NCI-H1105 treated with DMSO at 0.1 percent for 48 hours (cell line): Measurements from ENCODE around the gene UNC80.
A peak's percentile ranks its signal among the peaks of the same experiment; 100 is the strongest.

Experiments used
- DNase-seq: peaks from one replicate; lab custom pipeline; 2025; lab: John Stamatoyannopoulos, UW

The UNC80 gene

GRCh38 chr2:209973328-209973727, 201.7 kb downstream of the UNC80 start:
- no peak for DNase-seq

- no peak for DNase-seq
Observed at GRCh38 chr2:209974576-209974975, 202.9 kb downstream of the UNC80 start.

- no peak for DNase-seq
Observed at GRCh38 chr2:209976698-209977385, 205.2 kb downstream of the UNC80 start.

- peak; percentile 59 for DNase-seq
Observed at GRCh38 chr2:209977386-209978239, 206.0 kb downstream of the UNC80 start.

GRCh38 chr2:209984291-209984690, 212.7 kb downstream of the UNC80 start:
- no peak for DNase-seq

- no peak for DNase-seq
Observed at GRCh38 chr2:209985874-209986273, 214.2 kb downstream of the UNC80 start.

GRCh38 chr2:209986415-209986814, 214.8 kb downstream of the UNC80 start:
- DNase-seq: no peak

GRCh38 chr2:209988010-209988409, 216.4 kb downstream of the UNC80 start:
- DNase-seq: no peak

GRCh38 chr2:209990838-209991237, 219.2 kb downstream of the UNC80 start:
- no peak for DNase-seq

- DNase-seq: no peak
Observed at GRCh38 chr2:209993968-209994367, 222.3 kb downstream of the UNC80 start.

- no peak for DNase-seq
Observed at GRCh38 chr2:209998596-209998995, 227.0 kb downstream of the UNC80 start.

GRCh38 chr2:210000464-210001324, 229.1 kb downstream of the UNC80 start:
- DNase-seq: no peak

- peak; percentile 90 for DNase-seq
Observed at GRCh38 chr2:210002158-210003157, 230.8 kb downstream of the UNC80 start, which contains the start of gene RPE. TSS of gene RPE (plus strand) at chr2:210002638. CDS start at chr2:210002662, 24 bp downstream.

GRCh38 chr2:210003359-210003758, 231.7 kb downstream of the UNC80 start:
- no peak for DNase-seq

GRCh38 chr2:210004881-210005280, 233.2 kb downstream of the UNC80 start:
- no peak for DNase-seq

GRCh38 chr2:210007895-210008294, 236.3 kb downstream of the UNC80 start:
- DNase-seq: no peak

GRCh38 chr2:210009126-210009525, 237.5 kb downstream of the UNC80 start:
- no peak for DNase-seq

- DNase-seq: no peak
Observed at GRCh38 chr2:210009896-210010295, 238.3 kb downstream of the UNC80 start.

- DNase-seq: no peak
Observed at GRCh38 chr2:210020138-210020537, 248.5 kb downstream of the UNC80 start.

- DNase-seq: no peak
Observed at GRCh38 chr2:210022824-210023223, 251.2 kb downstream of the UNC80 start.

- DNase-seq: no peak
Observed at GRCh38 chr2:210027608-210028007, 256.0 kb downstream of the UNC80 start.
